KMS-11 (cell line): Measurements from ENCODE around the gene MYRIP.
"Not testable (repeated sequence)": the region's sequence is repeated elsewhere in the genome, so short reads cannot be mapped to it uniquely, and the experiment has no call there.

Experiments used
- H2AFZ ChIP-seq: fragments of 200-600 bp; sonication (generic); 2 replicates; pipeline ENCODE4 v1.6.1; 2016; ENCODE audit warnings: antibody characterized with exemption, mixed run types, low read depth
- H3K27ac ChIP-seq: fragments of 200-600 bp; sonication (generic); 2 replicates; pipeline ENCODE4 v1.6.1; 2016; ENCODE audit warnings: mild to moderate bottlenecking, mixed run types
- H3K27me3 ChIP-seq: fragments of 200-600 bp; sonication (generic); 2 replicates; pipeline ENCODE4 v1.6.1; 2017; ENCODE audit warnings: mild to moderate bottlenecking, low read depth, mixed run types, moderate library complexity; ENCODE audit not compliant: insufficient read depth
- H3K36me3 ChIP-seq: fragments of 200-600 bp; sonication (generic); 2 replicates; pipeline ENCODE4 v1.6.1; 2017; ENCODE audit warnings: mild to moderate bottlenecking, mixed run types; ENCODE audit not compliant: insufficient read depth
- H3K4me1 ChIP-seq: fragments of 200-600 bp; sonication (generic); 2 replicates; pipeline ENCODE4 v1.6.1; 2016; ENCODE audit warnings: mild to moderate bottlenecking, low read depth, mixed run types; ENCODE audit not compliant: poor library complexity, severe bottlenecking
- H3K4me2 ChIP-seq: fragments of 200-600 bp; sonication (generic); 2 replicates; pipeline ENCODE4 v1.7.0; 2016; ENCODE audit warnings: mild to moderate bottlenecking, mixed run types
- H3K4me3 ChIP-seq: fragments of 200-600 bp; sonication (generic); IDR thresholded peaks from 2 replicates; pipeline ENCODE4 v1.6.1; 2017; ENCODE audit warnings: low read depth, low read length, mixed read lengths; ENCODE audit not compliant: insufficient read depth
- H3K79me2 ChIP-seq: fragments of 200-600 bp; sonication (generic); 2 replicates; pipeline ENCODE4 v1.6.1; 2016; ENCODE audit warnings: low read depth, mixed run types; ENCODE audit not compliant: insufficient read depth
- H3K9ac ChIP-seq: fragments of 200-600 bp; sonication (generic); 2 replicates; pipeline ENCODE4 v1.6.1; 2016; ENCODE audit warnings: mild to moderate bottlenecking, mixed run types
- H4K20me1 ChIP-seq: fragments of 200-600 bp; sonication (generic); 2 replicates; pipeline ENCODE4 v1.6.1; 2016; ENCODE audit warnings: mild to moderate bottlenecking, mixed run types; ENCODE audit not compliant: insufficient read depth
- CTCF ChIP-seq: fragments of 200-600 bp; sonication (generic); conservative IDR thresholded peaks from 2 replicates; pipeline ENCODE4 v1.6.1; 2017; ENCODE audit warnings: low read depth, mild to moderate bottlenecking, antibody characterized with exemption, low read length, moderate library complexity, mixed read lengths

MYRIP gene

GRCh38 chr3:39801216-39801615 is 8.2 kb upstream of the MYRIP start:
- Histone ChIP-seq H3K27ac (no peak overlapping the region), H3K4me2 (no peak overlapping the region), H2AFZ (no peak overlapping the region), H3K79me2 (no peaks in the 10 kb centered on the region), H3K4me3 (no peak overlapping the region), H3K4me1 (no peaks in the 10 kb centered on the region), H3K27me3 (no peaks in the 10 kb centered on the region), H3K9ac (no peak overlapping the region), H3K36me3 (no peaks in the 10 kb centered on the region), H4K20me1 (no peaks in the 10 kb centered on the region)
- TF ChIP-seq CTCF: no peak

GRCh38 chr3:39802486-39802885 is 6.9 kb upstream of the MYRIP start:
- H3K79me2 ChIP-seq, H3K27ac ChIP-seq, H3K4me1 ChIP-seq: not testable (repeated sequence)

GRCh38 chr3:39803956-39804355 is 5.5 kb upstream of the MYRIP start:
- Histone ChIP-seq H3K4me1 (no peaks in the 10 kb centered on the region), H3K4me2 (no peak overlapping the region), H2AFZ (no peak overlapping the region), H3K27me3 (no peaks in the 10 kb centered on the region), H4K20me1 (no peaks in the 10 kb centered on the region), H3K36me3 (no peaks in the 10 kb centered on the region), H3K27ac (no peak overlapping the region), H3K79me2 (no peaks in the 10 kb centered on the region), H3K4me3 (no peak overlapping the region), H3K9ac (no peak overlapping the region)
- no peak for TF ChIP-seq CTCF

More at GRCh38 chr3:39802486-39802885, 6.9 kb upstream of the MYRIP start:
- H3K4me2 ChIP-seq, H4K20me1 ChIP-seq, H3K27me3 ChIP-seq, H3K36me3 ChIP-seq, H3K9ac ChIP-seq, H3K4me3 ChIP-seq, H2AFZ ChIP-seq: not testable (repeated sequence)

GRCh38 chr3:39804951-39805350 is 4.5 kb upstream of the MYRIP start:
- Histone ChIP-seq H3K4me2 (no peak overlapping the region), H2AFZ (no peak overlapping the region), H3K4me3 (no peak overlapping the region), H3K9ac (no peak overlapping the region), H4K20me1 (no peaks in the 10 kb centered on the region), H3K36me3 (no peaks in the 10 kb centered on the region), H3K27me3 (no peaks in the 10 kb centered on the region), H3K79me2 (no peaks in the 10 kb centered on the region), H3K4me1 (no peaks in the 10 kb centered on the region), H3K27ac (no peak overlapping the region)
- no peak for TF ChIP-seq CTCF

GRCh38 chr3:39805650-39806049 is 3.8 kb upstream of the MYRIP start:
- H2AFZ ChIP-seq: no peak overlapping the region
- H3K9ac ChIP-seq: no peak overlapping the region
- H3K36me3 ChIP-seq: no peaks in the 10 kb centered on the region
- no peak overlapping the region for H3K27ac ChIP-seq
- no peaks in the 10 kb centered on the region for H3K4me1 ChIP-seq
- no peaks in the 10 kb centered on the region for H4K20me1 ChIP-seq
- H3K27me3 ChIP-seq: no peaks in the 10 kb centered on the region
- H3K4me3 ChIP-seq: no peak overlapping the region
- H3K4me2 ChIP-seq: no peak overlapping the region
- no peak for TF ChIP-seq CTCF
- no peaks in the 10 kb centered on the region for H3K79me2 ChIP-seq
